ENCODE results near the gene LRP2.

DNA sequence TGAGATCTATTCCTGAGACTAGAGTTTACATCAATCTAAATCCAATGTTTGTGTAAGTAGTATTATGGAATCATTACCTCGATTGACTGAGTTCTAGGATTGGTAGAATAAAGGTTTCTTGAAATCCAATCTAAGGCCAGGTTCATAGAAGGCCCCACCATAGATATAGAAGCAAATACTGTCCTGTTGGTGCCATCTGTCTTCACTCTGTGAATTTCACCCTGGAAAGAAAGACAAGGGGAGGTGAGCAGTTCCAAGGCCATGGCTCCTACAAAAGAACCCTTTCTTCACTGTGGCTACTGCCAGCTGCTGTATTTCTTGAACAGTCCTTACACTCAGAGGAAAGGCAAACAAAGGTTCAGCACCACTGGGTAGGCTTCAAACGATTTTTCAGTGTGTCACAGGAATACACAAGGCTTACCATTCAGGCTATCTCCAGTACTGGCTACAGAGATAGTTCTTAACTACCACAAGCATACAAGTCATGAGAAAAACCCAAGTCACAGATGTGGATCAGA lies 137.0 kb downstream of the LRP2 start:
- TF ChIP-seq ZNF274 (IDR thresholded peaks at IDR 0.05; ENCODE audit: low read depth, low read length) (no peak), YY1 (IDR thresholded peaks at IDR 0.05; ENCODE audit: insufficient read depth, insufficient read length) (no peak)
